Activated CD8-positive, alpha-beta memory T cell treated with anti-CD3 and anti-CD28 coated beads for 48 hours (primary cell): ENCODE data around the gene KLLN.
A peak's percentile ranks its signal among the peaks of the same experiment; 100 is the strongest.
"Not testable (repeated sequence)": the region's sequence is repeated elsewhere in the genome, so short reads cannot be mapped to it uniquely, and the experiment has no call there.

Source experiments
- DNase-seq, 3 experiments: peaks; one replicate each; pipeline ENCODE4 v3.0.0-alpha.2; 2020; ENCODE audit warnings: low read depth in 2 of 3, low spot score in 2 of 3

Gene KLLN, protein sequence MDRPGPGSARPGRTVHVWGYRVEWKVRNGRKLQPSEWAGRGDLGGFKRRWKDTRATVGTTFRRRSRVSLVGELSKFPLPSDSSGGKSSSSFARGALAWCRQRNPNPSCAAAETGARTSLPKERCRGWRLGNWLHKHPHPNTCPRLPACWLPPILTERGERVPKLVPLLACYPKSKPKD

DNA sequence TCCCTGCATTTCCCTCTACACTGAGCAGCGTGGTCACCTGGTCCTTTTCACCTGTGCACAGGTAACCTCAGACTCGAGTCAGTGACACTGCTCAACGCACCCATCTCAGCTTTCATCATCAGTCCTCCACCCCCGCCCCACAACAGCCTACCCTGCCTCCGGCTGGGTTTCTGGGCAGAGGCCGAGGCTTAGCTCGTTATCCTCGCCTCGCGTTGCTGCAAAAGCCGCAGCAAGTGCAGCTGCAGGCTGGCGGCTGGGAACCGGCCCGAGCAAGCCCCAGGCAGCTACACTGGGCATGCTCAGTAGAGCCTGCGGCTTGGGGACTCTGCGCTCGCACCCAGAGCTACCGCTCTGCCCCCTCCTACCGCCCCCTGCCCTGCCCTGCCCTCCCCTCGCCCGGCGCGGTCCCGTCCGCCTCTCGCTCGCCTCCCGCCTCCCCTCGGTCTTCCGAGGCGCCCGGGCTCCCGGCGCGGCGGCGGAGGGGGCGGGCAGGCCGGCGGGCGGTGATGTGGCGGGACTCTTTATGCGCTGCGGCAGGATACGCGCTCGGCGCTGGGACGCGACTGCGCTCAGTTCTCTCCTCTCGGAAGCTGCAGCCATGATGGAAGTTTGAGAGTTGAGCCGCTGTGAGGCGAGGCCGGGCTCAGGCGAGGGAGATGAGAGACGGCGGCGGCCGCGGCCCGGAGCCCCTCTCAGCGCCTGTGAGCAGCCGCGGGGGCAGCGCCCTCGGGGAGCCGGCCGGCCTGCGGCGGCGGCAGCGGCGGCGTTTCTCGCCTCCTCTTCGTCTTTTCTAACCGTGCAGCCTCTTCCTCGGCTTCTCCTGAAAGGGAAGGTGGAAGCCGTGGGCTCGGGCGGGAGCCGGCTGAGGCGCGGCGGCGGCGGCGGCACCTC, at the start of gene KLLN, which contains the start of gene PTEN:
TSS of gene KLLN (minus strand) at position 481 of the 891 bp plus-strand sequence. CDS start 1,046 bp downstream, outside the sequence.
TSS of gene PTEN (plus strand) at position 573 of the 891 bp plus-strand sequence. CDS start 845 bp downstream, outside the sequence.
- peak; percentile 48 to 70 (median 64) for DNase-seq

DNA sequence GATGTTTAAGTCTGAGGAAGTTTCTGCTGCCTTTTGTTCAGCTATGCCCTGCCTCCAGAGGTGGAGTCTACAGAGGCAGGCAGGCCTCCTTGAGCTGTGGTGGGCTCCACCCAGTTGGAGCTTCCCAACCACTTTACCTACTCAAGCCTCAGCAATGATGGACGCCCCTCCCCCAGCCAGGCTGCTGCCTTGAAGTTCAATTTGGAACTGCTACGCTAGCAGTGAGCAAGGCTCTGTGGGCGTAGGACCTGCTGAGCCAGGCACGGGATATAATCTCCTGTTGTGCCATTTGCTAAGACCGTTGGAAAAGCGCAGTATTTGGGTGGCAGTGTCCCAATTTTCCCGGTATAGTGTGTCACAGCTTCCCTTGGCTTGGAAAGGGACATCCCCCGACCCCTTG, 40.1 kb upstream of the KLLN start:
- not testable (repeated sequence) for DNase-seq

DNA sequence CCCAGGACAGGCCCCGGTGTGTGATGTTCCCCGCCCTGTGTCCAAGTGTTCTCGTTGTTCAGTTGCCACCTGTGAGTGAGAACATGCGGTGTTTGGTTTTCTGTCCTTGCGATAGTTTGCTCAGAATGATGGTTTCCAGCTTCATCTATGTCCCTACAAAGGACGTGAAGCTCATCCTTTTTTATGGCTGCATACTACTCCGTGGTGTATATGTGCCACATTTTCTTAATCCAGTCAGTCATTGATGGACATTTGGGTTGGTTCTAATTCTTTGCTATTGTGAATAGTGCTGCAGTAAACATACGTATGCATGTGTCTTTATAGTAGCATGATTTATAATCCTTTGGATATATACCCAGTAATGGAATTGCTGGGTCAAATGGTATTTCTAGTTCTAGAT, 34.6 kb upstream of the KLLN start:
- DNase-seq: not testable (repeated sequence)

DNA sequence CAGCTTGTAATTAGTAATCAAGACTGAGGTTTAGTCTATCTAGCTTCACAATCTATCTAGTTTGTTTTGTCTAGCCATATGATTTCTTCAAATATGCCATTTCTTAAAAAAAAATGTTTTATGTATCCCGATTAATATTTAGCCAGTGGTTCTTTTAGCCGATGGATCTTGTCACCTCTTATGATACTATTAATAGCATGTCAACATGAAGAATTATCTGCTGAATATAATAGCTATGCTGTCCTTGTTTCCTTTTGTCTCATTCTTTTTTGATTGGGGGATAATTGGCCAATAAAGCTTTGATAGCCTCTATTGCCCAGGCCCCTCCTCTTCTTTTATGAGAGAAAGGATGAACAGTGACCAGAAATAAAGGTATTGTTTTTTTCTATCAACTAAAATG, 32.9 kb upstream of the KLLN start:
- DNase-seq: no peak

DNA sequence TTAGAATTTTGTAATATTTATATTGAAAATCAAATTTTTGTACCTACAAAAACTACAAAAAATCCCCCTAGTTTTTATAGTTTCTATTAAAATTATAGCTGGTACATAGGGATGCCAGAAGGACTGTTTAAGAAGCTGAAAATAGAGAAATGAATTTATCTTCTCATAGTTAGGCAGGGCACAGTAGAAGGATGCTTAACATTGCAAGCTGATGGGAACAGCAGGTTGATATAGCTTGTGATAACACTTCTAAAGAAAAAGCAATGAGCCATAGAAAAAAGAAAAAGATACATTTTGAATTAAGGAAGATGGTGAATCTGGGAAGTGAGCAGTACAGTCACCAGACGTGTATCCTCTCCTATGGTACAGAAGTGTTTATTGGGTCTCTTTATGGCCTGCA, 32.1 kb upstream of the KLLN start:
- no peak for DNase-seq

DNA sequence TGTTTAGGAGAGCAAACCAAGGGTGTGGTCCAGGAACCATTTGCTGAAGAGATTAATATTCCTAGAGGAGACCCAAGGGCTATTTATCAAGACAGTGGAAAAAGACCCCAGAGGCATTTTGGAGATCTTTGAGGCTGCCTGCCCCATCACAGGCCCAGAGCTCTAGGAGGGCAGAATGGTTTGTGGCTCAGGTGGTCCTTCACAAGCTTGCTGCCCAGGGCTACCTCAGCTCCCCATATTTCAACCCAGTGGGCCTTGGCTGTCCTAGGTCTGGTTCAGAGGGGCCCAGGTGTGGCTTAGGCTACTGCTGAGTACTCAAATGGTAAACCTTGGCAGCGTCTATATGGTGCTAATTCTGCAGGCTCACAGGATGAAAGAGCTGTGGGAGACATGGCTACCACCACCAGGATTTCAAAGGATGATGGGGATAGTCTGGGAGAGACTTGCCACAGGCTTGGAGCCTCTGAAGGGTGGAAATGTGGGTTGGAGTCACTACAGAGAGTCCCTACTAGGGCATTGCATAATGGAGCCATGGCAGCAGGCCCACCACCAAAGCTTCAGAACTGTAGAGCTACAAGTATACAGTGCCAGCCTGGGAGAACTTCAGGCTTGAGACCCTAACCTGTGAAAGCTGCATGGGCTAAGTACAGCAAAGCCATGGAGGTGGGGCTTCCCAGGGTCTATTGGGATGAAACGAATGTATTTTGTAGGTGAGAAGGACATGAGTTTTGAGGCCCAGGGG, 24.4 kb upstream of the KLLN start:
- DNase-seq: no peak

DNA sequence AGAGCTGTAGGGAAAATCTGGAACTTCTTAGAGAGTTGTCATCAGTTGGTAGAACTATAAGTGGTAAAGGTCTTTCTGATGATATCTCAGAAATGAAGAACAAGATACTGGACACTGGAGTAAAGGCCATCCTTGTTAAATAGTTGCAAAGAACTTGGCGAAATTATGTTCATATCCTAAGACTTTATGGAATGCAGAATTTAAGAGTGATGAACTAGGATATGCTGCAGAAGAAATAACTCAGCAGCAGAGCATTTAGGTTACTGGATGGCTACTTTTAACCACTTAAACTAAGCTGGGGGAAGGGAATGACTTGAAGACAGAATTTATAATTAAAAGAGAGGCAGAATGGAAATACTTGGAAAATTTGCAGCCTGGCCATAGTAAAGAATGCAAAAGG, 23.8 kb upstream of the KLLN start:
- no peak for DNase-seq

DNA sequence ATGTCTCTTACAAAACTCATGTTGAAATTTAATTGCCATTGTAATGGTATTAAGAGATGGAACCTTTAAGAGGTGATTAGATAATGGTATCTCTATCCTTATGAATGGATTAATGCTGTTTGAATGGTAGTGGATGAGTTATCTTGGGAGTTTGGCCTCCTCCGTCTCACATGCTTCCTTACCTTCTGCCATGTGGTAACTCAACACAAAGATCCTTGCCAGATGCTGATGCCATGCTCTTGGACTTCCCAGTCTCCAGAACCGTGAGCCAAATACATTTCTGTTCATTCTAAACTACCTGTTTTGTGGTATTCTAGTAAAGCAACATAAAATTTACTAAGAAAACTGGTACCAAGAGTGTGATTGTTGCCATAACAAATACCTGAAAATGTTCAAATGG, 23.3 kb upstream of the KLLN start:
- no peak for DNase-seq

DNA sequence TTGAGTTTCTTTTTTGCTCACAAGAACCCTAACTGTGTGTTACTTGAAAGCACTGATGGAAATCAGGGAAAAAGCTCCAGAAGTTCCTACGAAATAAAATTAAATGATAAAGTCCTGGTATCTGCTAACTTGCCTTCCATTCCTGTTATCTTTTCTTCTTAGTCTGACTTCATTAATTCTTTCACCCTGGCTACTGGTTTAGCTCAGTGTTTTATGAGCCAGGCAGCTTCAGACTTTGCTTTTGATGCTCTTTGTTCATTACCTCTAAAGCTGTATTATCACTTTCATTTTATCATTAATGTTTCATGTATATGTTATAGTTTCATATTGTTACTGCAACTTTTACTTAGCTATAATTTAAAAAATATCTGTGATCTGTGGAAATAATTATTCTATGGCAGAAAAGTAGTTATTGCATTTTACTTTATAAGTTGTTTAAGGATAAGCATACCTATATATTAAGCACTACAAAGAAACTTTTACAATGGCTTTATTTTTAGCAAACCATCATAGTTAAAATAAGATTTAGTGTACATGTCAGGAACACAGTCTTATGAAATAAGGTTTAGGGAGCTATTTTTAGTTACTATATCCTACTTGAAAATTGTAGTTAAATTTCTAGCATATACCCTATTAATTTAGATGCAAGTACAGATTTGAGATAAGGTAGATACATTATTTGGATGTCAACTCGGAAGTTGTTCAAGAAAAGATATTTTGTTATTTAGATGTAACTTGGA, 19.4 kb upstream of the KLLN start:
- no peak for DNase-seq

DNA sequence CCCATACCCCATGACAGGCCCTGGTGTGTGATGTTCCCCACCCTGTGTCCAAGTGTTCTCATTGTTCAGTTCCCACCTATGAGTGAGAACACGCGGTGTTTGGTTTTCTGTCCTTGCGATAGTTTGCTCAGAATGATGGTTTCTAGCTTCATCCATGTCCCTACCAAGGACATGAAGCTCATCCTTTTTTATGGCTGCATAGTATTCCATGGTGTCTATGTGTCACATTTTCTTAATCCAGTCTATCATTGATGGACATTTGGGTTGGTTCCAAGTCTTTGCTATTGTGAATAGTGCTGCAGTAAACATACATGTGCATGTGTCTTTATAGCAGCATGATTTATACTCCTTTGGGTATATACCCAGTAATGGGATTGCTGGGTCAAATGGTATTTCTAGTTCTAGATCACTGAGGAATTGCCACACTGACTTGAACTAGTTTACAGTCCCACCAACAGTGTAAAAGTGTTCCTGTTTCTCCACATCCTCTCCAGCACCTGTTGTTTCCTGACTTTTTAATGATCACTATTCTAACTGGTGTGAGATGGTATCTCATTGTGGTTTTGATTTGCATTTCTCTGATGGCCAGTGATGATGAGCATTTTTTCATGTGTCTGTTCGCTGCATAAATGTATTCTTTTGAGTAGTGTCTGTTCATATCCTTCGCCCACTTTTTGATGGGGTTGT, 18.2 kb upstream of the KLLN start:
- DNase-seq: not testable (repeated sequence)

DNA sequence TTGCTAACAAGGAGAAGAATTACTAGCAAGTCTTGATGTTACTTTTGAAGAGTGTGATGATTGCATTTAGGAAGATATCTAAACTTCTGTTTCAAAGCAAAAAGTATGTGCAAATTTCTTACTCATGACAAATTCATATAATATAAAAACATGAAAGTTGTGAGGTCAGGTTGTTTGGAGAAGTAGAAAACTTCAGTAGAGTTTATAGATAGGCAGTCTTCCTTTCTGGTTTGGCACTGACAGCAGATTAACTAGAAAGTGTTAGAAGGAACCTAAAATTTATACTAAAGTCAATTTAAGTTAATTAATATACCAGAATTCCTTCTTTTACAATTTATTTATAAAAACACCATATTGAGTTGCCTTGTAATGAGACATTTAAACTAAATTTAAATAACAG, 17.0 kb upstream of the KLLN start:
- no peak for DNase-seq

DNA sequence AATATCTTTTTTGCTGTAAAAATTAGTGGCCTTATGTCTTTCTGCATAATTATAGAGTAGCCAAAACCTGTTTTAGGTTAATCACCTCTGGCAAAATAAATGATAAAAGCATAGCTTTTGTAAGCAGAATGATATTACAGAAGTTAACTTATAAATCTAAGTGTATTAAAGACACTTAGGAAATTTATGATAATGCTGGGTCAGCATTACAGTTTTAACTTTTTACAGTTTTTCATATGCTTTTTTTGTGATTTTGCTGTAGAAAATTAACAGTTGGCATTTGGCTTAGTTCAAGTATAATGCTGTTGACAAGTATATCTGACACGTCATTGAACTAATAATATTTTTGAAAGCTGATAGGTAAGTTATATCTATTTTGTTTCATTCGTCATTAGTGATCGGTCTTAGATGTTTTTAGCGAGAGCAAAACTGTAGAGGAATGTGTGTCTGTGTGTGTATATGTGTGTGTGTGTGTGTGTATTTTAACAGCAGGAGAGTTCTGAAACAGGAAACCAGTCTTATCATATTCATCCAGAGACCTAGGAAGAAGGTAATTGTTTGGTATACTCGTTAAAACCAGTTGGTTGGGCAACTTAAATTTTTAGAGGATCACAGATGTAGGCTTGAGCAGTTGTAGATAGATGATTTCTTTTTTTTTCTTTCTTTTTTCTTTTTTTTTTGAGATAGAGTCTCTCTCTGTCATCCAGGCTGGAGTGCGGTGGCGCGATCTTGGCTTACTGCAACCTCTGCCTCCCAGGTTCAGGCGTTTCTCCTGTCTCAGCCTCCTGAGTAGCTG, 15.5 kb upstream of the KLLN start:
- no peak for DNase-seq

DNA sequence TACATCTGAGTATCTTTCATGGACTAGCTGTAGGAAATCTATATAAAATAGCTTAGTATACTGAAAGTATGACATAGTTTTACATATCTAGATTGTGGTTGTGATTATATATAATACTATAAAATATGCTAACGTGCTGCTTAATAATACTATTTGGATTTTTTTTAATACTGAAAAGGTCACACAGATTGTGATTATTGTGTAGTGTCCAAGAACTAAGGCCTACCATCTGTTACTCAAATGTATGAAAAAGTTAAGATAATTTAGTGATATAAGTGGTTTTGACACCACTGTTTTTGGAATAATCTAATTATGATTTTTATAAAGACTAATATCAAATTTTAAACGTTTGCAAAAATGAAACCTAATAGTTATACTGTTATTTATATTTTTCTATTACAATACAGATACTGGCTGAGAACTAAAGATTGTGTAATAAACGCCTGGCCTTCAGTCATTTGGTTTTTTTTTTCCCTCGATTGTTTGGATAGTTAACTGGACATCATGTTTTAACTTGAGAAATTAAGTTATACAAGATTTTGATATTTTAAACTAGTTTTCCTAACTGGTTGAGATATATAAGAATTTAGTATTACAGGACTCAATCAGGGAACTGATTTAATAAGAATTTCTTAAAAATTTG, 12.7 kb upstream of the KLLN start:
- DNase-seq: no peak

DNA sequence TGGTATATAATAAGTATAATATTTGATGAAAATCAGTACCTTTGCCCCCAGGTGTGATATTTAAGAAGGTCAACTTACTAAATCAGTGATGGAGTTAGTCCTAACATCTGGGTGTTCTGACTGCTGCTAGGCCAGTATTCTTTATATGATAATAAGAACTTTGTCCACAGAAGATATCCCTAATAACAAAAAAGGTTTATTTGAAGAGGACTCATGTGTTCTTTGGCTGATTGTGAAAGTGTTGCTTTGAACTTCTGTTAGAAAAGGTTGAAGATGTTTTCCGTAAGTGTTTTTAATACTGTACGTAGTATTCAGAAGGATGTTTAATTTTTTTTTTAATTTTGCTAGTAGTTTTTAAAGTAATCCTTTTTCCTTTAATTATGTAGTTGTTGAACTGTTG, 10.3 kb upstream of the KLLN start:
- DNase-seq: no peak

DNA sequence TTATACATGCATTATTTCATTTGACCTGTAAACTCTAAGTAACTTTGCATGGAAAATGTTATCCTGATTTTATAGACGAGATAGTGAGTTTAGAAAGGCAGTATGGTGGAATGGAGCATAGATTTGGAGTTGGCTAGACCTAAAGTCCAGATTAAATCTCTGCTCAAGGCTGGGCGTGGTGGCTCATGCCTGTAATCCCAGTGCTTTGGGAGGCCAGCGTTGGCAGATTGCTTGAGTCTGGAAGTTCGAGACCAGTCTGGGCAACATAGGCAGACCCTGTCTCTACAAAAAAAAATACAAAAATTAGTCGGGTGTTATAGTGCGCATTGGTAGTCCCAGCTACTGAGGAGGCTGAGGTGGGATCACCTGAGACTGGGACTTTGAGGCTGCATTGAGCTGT, 9.5 kb upstream of the KLLN start:
- no peak for DNase-seq

DNA sequence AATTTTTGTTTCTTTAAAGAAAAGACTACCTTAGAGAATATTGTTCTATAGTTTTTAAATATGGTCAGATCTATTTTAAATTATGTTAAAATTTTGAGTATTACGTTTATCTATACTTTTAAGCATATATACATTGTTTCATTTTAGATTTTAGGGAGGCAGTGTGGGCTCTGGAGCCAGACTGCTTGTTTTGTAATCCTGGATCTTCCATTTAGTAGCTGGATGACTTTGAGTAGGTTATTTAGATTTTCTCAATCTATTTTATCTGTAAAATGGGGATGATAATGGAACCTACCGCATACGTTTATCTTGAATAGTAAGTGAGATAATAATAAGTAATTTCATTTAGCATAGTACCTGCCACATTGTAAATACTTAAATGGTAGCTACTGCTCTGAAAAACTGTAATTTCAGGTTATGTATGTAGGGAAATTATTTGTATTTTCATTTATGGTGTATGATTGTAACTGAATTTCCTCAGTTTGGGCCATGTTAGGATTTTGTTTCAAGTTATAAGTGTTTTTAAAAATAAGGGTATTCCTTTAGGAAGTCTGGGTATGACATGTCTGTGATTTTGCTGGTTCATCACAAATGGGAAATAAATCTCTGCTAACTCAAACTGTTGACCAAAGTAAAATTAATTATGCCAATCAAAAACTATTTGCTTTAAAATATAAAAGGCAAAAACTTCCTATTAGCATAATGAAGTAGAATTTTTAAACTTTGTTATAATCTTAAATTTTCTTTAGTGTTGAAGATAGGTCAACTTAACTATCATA, 6.6 kb upstream of the KLLN start:
- DNase-seq: no peak

DNA sequence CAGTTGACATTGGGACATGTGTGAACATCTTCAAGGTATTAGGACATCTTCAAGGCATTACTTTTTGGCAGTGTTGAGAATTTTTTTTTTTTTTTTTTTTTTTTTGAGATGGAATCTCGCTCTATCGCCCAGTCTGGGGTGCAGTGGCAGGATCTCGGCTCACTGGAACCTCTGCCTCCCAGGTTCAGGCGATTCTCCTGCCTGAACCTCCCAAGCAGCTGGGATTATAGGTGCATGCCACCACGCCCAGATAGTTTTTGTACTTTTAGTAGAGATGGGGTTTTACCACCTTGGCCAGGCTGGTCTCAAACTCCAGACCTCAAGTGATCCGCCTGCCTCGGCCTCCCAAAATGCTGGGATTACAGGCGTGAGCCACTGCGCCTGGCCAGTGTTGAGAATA, 5.8 kb upstream of the KLLN start:
- not testable (repeated sequence) for DNase-seq

DNA sequence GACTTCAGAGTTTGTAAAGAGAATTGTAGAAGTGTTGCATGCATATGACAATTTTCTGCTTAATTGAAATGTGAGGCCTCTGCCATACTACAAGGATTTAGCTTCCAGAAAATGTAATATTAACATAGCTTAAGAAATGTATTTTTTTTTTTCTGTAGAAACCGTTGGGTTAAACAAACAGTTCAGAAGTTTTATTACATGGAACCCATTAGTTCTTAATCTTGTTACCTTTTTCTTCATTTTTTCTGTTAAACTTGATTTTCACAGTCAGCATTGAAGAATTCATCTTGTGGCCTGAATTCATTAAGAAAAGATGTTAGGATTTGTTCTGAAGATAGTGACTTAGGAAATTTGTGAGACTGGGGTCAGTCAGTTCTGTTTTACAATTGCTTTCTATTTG, 4.9 kb upstream of the KLLN start:
- DNase-seq: no peak

DNA sequence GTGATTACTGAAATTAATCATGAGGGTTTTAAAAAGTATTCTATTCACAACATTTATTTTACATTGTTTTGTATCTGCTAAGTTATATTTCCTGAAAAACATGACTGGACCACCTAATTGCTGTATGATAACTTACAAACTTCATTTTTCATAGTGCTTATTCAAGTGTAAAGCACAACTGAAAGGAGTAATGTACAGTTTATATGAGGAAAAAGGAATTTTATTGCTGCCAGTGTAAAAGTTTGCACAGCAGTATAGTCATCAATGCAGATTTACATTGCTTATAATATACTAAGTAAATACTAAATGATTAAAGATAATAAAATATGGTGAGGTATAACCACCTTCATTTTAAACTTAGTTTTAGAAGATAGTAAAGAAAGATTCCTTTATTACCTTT, 4.1 kb upstream of the KLLN start:
- DNase-seq: no peak
